ENCODE measurements around the gene KIF16B.

KIF16B gene

DNA sequence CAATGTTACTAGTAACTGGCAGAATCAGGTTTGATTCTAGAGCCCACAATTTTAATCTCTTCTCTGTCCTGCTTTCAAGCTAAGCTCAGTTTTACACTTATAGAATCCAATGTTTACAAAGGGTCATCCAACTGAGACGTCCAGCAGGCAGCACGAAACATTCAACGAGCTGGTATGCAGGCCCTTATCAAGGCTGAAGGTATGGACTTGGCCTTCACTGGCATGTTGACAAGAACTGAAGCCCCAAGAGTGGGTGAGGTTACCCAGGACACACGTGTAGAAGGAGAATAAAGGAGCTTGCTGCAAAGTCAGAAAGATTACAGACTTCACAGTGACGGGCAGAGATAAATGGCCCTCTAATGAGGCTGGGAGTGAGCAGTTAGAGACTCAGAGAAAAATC is 187.4 kb downstream of the KIF16B start:
- TF ChIP-seq, protein P1, sequence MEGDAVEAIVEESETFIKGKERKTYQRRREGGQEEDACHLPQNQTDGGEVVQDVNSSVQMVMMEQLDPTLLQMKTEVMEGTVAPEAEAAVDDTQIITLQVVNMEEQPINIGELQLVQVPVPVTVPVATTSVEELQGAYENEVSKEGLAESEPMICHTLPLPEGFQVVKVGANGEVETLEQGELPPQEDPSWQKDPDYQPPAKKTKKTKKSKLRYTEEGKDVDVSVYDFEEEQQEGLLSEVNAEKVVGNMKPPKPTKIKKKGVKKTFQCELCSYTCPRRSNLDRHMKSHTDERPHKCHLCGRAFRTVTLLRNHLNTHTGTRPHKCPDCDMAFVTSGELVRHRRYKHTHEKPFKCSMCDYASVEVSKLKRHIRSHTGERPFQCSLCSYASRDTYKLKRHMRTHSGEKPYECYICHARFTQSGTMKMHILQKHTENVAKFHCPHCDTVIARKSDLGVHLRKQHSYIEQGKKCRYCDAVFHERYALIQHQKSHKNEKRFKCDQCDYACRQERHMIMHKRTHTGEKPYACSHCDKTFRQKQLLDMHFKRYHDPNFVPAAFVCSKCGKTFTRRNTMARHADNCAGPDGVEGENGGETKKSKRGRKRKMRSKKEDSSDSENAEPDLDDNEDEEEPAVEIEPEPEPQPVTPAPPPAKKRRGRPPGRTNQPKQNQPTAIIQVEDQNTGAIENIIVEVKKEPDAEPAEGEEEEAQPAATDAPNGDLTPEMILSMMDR (IDR thresholded peaks at IDR 0.05), result no peak

DNA sequence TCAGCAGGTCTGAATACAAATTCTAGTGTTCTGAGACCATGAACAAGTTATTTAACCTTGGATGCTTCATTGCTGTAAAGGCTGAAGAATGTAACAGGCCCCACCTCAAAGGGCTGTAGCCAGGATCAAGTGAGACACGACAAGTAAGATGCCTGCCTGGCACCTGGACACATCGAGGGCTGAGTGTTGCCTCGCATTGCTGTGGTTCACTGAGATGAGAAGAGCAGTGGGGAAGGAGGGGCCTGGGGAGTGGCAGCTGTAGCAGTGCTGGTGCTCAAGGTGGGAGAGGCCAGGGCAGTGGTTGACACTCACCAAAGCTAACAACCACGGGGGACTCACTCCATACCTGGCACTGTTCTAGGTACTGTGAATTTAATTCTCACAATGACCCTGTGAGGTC is 187.8 kb downstream of the KIF16B start:
- TF ChIP-seq, protein P1 (IDR thresholded peaks at IDR 0.05), result no peak

DNA sequence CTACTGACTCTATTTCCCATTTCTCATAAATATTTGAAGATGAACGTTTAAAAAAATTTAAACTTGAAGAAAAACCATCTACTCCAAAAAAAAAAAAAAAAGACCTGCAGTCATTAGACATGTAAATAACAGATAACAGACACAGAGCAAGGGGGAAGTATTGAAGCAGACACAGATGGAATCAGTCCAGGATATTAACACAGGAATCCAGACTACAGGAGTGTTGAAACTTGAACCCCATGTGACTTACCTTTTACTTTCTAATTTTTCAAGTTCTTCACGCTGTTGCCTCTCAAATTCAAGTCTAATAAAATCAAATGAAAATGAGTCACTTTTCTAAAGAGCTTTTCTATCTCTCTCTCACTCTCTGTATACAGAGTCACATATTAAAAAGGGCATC is 191.8 kb downstream of the KIF16B start:
- TF ChIP-seq, protein P1 (IDR thresholded peaks at IDR 0.05), result no peak

DNA sequence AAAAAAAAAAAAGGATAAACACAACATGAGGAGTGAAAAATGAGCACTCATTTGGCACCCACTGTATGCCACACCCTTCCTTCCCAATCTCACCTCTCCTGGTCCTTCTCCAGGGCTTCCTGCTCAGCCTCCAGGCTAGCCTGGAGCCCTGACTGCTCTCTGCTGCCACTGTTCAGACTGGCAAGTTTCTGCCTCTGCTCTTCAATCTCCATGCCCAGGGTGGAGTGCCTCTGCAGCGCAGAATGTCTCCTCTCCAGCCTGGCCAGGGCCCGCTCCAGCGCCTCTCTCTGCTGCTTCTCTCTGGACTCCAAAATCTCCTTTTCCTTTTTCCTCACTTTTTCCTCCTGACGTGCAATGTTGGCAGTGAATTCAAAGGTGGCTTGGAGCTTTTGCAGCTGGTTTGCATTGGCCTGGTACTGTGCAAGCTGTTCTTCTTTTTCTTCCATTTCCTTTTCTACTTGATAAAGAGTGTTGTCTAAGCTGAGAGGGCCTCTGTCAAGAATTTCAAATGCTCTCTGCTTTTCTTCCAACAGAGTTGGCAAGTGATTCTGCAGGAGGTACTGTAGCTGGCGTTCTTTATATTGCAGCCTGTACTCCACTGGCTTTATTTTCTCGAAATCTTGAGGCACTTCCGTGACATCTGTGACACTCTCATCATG is 194.4 kb downstream of the KIF16B start:
- TF ChIP-seq, protein P1 (IDR thresholded peaks at IDR 0.05), result no peak

DNA sequence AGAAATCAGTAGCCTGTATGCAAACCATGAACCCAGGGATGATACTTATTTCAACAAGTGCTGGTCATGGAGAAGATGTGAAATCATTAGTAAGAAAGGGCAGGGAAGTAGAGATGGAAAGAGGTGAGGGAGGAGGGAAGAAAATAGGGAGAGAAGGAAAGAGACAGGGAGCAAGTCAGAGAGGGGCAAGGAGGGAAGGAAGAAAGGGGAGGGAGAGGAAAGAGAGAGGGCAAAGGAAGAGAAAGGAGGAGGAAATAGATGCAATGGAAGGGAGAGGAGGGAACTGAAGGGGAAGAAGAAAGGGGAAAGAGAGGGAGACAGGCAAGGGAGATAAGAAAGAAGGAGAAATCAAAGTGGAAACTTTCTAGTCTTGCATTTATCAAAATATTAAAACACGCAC is 195.1 kb downstream of the KIF16B start:
- TF ChIP-seq, protein P1 (IDR thresholded peaks at IDR 0.05), result no peak

DNA sequence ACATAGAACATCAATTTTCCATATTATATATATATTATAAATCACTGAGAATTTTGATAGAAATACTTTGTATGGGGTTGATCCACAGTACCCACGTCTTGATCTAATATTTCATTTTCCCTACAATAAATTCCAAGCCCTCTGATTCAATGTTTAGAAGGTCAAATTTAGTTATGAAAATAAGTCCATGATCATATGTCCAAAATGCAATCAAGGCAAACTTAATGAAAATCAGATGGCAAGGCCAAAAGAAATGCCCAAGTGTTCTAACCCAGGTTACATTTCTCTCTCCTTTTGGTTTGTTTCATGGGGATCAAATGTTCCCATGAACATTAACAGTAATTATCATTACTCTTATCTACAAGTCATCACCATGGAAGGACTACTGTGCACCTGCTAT is 203.8 kb downstream of the KIF16B start:
- TF ChIP-seq, protein P1 (IDR thresholded peaks at IDR 0.05), result no peak

DNA sequence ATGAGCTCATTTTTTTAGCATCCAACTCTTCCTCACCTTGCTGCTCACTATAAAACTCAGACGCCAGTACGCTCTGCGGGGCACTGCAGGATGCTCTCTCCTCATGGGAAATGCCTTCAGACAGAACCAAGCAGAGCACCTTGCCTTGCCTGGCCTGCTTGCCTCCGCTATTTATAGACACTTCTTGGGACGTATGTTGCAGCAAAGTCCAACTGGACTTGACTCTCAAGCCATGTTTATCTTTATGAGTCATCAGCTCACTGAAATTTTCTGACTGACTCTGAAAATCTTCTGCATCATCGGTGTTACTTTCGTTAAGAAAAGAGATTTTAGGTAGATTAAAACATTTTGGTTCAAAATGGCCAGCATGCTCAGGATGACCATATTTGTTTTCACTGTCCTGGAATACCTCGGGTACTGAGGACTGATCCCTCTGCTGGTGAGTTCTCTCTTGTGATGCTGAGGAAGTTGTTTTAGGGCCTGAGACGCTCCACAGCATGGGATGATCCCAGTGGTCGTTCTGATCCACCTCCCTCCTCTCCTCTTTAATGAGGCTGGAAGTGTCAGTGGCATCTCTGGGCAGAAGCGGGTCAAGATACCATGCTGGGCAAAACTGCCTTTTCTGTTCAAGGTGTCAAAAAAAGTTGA is 204.5 kb downstream of the KIF16B start:
- TF ChIP-seq, protein P1 (IDR thresholded peaks at IDR 0.05), result no peak

All from LNCAP (cell line).